KG1 (cell line): Measurements from ENCODE around the gene PRKG1.
"Not testable (repeated sequence)": the region's sequence is repeated elsewhere in the genome, so short reads cannot be mapped to it uniquely, and the experiment has no call there.

Experiments
- DNase-seq: peaks from one replicate; lab custom pipeline; 2025; lab: John Stamatoyannopoulos, UW

Gene PRKG1

DNA sequence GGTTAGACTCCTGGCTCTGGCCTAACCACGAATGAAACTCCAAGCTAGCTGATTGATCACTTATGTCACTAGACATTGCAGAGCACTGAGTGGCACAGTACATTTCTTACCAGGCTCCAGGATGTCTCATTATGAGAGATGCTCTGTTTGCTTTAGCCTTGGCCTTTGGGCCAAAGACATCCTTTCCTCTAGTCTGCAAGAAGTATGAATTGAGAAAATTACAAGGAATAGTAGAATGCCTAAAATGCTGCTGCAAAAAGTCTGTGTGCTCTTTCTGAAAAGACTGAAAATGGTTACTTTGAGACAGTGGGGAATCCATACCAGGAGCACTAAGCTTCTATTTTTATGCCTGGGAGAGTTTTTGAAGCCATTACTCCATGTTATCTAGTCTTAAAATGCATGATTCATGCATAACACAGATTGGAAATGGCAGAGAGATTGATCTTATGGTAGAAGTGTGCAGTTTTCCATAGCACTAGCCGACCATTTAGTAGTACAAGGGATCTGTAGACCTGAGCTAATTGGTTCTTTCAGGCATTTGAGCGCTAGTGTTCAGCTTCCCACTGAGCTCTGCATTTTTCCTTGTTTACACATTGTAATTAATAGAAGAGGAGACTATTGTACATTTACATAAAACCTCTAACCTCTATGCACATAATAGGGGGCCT lies 303.8 kb downstream of the PRKG1 start:
- no peak for DNase-seq

DNA sequence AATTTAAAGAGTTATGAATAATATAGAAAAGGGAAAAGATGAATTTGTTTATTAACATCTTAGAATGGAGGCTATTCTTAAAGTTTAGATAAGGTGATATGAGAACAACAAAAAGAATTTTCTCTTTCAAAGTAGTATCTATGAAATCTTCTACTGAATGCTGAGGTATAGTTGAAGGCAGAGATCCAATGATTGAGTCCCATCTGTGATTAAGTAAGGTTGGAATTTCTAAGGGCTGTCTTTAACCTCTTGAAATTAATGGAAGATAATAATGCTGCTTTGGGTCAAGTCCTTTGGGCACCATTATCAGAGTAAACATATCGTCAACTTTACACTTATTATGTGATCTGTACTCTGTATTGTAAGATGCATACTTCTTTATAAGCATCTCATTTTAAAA lies 307.9 kb downstream of the PRKG1 start:
- DNase-seq: no peak

DNA sequence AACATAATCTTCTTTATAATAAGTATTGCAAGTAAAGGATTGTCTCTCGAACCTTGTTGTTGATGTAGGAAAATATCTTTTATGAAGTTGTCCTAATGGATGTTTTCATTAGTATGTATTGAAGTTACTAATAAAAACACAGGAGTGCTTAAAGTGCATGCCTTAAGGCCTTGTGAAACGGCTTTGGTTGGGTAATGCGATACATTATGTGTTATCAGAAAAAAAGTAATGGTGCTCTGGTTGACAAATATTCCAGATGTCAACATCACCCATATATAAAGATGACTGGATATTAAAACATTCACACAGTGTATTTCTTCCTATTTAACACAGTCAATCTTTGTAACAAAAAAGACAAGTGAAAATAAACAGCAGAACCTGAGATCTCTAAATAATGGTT lies 310.7 kb downstream of the PRKG1 start:
- no peak for DNase-seq

GRCh38 chr10:51386248-51386885 lies 312.1 kb downstream of the PRKG1 start:
- no peak for DNase-seq

DNA sequence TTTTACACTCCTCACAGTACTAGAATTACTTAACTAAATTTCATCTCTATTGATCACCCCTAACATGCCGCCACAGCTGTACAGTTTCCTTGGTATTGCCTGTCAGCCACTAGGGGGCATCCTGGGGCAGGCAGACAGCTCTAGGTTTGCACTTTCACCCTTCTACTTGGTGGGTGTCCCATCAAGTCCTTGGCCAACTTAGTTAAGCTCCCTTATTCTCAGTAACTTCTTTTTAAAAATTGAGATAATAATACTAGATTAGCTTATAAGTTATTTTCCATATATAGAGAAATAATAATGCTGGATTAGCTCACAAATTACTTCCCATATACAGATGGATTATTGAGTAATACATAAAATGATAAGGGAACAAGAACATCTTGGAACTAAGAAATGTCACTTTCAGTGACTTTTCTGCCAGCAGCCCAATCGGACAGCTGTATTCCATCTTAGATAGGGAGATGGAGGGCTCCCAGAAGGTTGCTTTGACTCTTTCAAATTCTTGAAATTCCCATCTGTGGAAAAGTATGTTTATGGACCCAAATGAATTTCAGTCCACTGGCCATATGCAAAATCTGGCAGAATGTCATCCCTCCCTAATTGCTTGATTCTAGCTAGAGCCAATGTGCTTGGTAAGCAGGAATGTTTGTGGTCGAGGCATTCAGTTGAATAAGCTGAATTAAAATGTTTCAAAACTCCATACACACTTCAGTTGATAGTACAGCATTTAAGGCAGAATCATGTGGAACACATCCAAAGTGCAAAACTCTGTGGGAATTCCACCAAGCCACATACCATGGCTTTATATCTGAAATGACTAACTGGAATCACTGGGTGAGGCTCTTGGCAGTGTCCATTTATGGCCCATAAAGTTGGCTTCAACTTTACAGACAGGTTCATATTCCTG lies 315.4 kb downstream of the PRKG1 start:
- no peak for DNase-seq

GRCh38 chr10:51393006-51393405 lies 318.7 kb downstream of the PRKG1 start:
- DNase-seq: not testable (repeated sequence)

GRCh38 chr10:51394039-51394438 lies 319.8 kb downstream of the PRKG1 start:
- DNase-seq: no peak

DNA sequence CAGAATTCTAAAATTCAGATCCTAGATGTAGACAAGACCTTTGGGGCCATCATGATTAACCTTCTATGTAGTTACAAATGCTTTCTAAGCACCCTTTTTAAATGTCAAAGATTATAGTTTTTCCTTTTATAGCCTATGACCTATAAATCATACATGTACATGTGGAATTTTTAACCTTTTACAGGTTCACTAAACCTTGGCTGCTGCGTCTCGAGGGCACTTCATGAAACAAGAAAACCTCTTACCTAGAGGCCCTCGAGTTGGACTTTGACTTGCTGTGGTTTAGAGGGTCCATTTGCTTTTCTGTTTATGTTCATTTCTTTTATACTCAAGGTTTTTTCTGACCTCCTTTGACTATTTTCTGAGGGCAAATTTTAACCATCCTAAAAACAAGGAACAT lies 323.0 kb downstream of the PRKG1 start:
- DNase-seq: no peak

DNA sequence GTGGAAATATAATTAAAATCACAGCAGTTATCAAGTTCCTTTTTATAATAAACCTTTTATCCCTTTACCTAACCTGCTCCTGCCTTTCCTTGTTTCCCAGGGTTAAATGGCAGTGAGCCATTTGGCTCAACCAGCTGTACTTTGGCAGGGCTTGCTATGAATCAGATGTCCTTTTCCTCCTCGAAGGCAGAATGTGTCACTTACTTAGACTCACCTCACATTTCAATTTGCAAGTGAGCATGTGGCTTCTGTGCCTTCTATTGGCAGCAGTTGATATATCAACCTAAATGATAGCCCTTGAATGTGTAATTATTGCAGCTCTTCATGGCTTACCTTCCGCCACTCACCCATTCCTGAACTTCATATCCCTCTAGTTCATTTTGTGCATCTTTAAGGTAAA lies 323.4 kb downstream of the PRKG1 start:
- DNase-seq: no peak

DNA sequence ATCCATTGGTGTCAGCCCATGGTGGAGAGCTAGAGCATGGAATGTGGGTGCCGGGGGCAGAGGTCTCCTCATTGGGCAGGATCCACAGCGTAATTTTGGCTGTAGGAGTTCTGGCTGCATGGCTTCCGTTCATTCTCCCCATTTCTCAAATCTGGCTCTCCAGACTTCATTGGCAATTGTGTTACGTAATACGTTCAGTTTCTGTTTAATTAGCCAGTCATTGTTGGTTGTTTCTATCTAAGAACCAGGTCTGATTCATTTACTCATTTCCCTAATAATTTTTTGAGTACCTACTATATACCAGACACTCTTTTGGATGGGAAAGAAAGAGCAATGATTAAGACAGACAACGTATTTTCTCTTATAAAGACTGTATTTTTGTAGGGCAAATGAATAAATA lies 325.6 kb downstream of the PRKG1 start:
- no peak for DNase-seq

GRCh38 chr10:51400392-51401096 lies 326.3 kb downstream of the PRKG1 start:
- no peak for DNase-seq

- DNase-seq: no peak
Observed at GRCh38 chr10:51403521-51403920, 329.2 kb downstream of the PRKG1 start.

DNA sequence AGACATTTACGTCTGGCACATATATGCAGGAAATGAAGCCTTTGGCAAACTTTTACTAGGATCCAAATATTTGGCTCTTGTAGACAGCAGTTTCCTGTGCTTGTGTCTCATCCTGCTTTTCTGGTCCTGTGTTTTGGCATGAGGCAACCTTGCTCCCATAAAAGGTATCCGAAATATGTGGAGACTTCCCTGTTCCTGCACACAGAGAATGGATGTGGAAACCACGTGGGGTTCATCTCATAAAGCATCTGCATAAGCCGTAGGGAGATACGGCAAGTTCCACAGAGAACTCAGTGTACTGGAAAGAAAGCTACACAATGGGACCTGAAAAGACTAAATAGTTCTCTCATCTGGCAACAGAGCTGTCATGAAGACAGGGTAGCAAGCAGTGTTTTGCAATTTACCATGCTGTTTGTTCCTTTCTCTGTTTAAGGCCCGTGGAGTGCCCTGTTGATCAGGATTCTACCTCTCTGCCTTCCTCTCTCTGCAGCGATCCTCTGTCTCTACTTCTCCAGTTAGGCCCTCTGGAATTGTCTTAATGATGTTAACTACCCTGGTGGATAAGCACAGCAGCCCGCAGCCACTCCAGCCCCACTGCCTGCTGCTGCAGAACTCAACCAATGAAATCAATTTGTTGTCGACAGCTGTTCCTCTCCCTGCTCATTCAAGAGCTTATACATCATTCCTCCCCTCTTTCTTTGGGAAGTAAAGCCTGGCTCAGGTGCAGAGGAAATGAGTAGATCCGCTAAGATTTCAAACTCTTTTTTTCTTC lies 331.5 kb downstream of the PRKG1 start:
- DNase-seq: no peak

DNA sequence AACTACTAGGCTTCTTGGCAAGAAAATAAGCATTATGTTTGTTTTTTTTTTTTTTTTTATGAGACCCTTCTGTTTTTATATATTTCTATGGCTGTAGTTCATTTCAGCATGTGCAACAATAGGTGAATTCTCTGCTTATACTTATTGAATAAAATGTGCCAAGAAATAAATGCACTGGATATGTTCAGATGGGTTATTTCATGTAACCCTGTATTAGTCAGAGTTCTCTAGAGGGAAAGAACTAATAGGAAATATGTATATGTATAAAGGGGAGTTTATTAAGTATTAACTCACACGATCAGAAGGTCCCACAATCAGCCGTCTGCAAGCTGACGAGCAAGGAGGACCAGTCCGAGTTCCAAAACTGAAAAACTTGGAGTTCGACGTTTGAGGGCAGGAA lies 332.3 kb downstream of the PRKG1 start:
- DNase-seq: no peak

DNA sequence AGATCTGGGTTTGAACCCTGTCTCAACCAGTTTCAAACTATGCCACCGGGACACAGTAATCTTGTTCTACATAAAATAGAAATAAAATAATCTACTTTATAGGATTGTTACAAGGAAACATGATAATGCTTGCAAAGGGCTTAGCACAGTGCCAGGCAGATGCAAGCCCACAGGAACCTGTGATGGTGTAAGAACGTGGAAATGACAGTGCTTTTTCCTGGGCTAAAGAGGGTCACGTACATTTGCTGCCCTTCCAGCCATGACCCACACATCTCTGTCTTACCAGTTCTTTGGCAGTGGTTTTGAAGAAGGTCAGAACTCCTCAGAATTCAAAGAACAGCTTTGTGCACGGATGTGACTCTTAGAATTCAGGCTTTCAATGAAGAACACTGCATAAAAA lies 342.2 kb downstream of the PRKG1 start:
- no peak for DNase-seq

DNA sequence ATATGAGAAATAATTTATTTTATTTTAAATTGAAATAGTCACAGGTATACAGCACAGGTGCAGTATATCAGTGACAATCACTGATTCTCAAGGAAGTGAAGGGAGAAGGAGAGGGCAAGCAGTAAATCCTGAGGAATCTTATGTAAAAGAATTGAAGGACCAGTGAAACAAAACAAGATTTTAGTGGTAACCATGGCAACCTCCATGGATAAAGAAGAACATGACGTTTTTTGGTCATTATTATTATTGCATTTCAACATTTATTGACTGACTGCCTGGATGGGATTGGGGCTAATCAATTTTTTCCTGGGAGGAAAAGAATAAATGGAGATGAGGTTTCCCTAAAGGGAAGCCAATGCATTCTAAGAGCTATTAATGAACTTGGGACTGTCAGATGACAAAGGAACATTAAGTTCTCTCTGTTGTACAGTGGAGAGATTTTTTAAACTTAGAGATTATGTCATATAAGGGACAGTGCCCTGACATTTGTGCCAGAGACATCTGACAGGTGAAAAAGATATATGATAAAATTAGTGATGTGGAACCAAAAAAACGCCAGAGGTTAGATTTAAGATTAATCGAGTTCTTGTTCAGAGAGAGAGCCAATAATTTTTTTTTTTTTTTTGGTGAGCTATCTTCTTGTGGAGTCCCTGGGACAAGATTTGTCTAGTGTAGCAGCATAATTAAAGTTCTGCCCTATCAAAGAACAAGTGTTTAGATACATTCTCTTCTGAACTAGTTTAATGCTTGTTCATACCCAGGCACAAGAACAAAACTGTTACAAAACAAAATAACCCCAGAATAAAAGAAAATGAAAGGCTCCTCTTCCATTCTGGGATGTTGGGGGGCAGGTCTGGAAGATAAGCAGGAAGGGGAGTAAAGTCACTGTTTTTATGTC lies 345.2 kb downstream of the PRKG1 start:
- DNase-seq: no peak

DNA sequence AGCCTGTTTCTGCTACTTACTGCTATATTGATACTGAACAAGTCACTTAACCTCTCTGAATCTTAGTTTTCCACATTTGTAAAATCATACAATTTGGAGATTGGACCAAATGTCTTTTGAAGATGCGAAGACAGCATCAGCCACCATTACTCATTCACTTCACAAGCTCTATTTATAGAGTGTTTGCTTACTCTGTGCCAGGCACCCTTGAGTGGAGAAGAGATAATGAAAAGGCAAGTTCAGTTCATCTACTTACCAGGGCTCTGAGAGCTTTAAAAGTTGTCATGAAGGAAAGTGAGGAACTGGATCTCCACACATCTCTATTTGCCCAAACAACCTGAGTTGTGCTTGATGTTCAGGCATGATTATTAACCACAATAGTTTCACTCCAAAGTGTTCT lies 347.6 kb downstream of the PRKG1 start:
- DNase-seq: no peak

- no peak for DNase-seq
Observed at GRCh38 chr10:51422311-51423120, 348.2 kb downstream of the PRKG1 start.

DNA sequence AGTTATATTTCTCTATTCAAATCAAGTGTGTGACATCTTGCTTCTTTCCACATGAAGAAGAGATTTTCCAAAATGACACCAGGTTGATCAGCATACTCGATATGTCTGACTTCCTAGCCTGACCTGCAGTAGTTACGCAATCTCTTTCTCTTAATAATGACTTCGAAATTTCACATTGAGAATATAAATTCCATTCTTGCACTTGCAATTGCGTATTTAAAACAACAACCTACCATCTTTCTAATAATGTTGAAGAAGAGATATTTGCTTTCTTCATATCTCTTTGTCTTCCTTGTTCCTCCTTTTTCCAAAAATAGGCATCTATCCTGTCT lies 348.8 kb downstream of the PRKG1 start:
- no peak for DNase-seq

DNA sequence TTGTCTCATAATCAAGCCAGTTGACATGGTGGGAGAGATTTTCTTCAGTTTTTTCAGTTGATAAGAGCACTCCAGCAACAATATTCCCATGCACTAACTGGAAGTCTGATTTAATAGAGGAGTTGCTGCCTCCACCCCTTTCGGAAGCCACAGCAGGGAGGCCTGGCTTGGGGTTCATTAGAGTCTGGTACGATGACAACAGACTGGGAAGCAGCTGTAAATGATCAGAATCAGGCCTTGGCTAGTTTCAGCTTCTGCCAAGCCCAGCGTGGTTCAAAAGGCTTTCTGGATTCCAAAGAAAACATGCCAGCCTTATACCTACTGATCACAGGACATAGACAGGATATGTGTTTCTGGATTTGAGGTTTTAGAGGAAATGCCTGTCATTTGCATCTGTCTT lies 351.1 kb downstream of the PRKG1 start:
- no peak for DNase-seq
